ENCODE results near the gene CXCR6.

The CXCR6 gene

GRCh38 chr3:45968706-45969105 is 25.4 kb downstream of the CXCR6 start:
- Histone ChIP-seq H3K4me1 (ENCODE audit: control insufficient read depth, insufficient read depth, low read length, unreplicated experiment) (peaks cover 20% of the 10 kb centered on the region), H3K79me2 (ENCODE audit: control insufficient read depth, insufficient read depth, low read length, unreplicated experiment) (no peaks in the 10 kb centered on the region), H3K27ac (ENCODE audit: low read depth, low read length) (no peak overlapping the region), H3K4me3 (ENCODE audit: low read depth, low read length) (no peak overlapping the region), H3K36me3 (ENCODE audit: insufficient read depth, low read length) (peaks cover 16% of the 10 kb centered on the region), H3K27me3 (ENCODE audit: insufficient read depth, low read length) (no peaks in the 10 kb centered on the region), H2AFZ (ENCODE audit: low read length, unreplicated experiment) (no peak overlapping the region)

- no peak overlapping the region for H3K4me3 ChIP-seq (ENCODE audit: low read depth, low read length)
- H3K79me2 ChIP-seq (ENCODE audit: control insufficient read depth, insufficient read depth, low read length, unreplicated experiment): no peaks in the 10 kb centered on the region
- no peaks in the 10 kb centered on the region for H3K27me3 ChIP-seq (ENCODE audit: insufficient read depth, low read length)
- peaks cover 20% of the 10 kb centered on the region for H3K4me1 ChIP-seq (ENCODE audit: control insufficient read depth, insufficient read depth, low read length, unreplicated experiment)
- no peak overlapping the region for H3K27ac ChIP-seq (ENCODE audit: low read depth, low read length)
- H2AFZ ChIP-seq (ENCODE audit: low read length, unreplicated experiment): no peak overlapping the region
- H3K36me3 ChIP-seq (ENCODE audit: insufficient read depth, low read length): peaks cover 16% of the 10 kb centered on the region
Measured at GRCh38 chr3:45969116-45969515, 25.9 kb downstream of the CXCR6 start.

GRCh38 chr3:45969953-45970352 is 26.7 kb downstream of the CXCR6 start:
- Histone ChIP-seq H3K4me1 (ENCODE audit: control insufficient read depth, insufficient read depth, low read length, unreplicated experiment) (peaks cover 20% of the 10 kb centered on the region), H3K27ac (ENCODE audit: low read depth, low read length) (no peak overlapping the region), H3K36me3 (ENCODE audit: insufficient read depth, low read length) (peaks cover 16% of the 10 kb centered on the region), H2AFZ (ENCODE audit: low read length, unreplicated experiment) (no peak overlapping the region), H3K79me2 (ENCODE audit: control insufficient read depth, insufficient read depth, low read length, unreplicated experiment) (no peaks in the 10 kb centered on the region), H3K27me3 (ENCODE audit: insufficient read depth, low read length) (no peaks in the 10 kb centered on the region), H3K4me3 (ENCODE audit: low read depth, low read length) (no peak overlapping the region)

DNA sequence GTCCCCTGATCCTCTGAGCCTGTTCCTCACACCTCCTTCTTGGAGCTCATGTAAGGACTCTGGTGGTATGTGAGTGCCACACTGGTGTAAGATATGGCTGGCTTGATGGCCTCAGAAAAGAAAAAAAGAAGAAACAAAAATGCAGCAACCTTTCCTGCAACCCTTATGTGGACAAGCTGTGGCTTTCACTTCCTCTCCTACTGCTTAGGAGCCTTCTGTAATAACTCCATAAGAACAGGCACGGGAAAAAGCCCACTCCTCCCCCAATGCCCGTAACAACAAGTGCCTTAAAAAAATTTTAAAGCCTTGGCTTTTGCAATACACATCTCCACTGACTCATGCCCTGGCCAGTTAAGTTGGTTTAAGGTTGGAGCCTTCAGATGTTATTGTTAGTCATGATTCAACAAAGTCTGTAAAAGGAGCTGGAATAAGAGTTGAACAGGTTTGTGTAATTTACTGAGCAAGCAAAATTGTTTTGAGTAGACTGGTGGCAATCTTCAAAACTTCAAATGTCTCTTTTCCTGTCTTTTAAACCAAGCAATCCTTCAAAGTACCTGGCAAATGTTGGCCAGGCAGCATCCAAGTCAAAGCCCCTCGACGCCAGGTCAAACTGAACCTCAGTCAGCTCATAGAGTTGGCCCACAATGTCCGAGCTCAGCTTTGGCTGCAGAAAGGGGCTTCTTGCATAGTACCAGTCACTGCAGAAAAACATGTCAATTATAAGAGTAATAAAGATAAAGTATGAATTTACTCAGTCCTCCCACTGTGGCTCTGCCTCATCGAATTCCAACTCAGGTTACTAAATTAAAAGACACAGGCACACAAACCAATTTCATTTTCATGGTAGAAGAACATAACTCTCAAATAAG is 29.5 kb downstream of the CXCR6 start:
- Histone ChIP-seq H3K79me2 (ENCODE audit: control insufficient read depth, insufficient read depth, low read length, unreplicated experiment) (no peaks in the 10 kb centered on the region), H2AFZ (ENCODE audit: low read length, unreplicated experiment) (no peak overlapping the region), H3K27me3 (ENCODE audit: insufficient read depth, low read length) (no peaks in the 10 kb centered on the region), H3K27ac (ENCODE audit: low read depth, low read length) (peak overlapping the region; percentile 53), H3K4me3 (ENCODE audit: low read depth, low read length) (peak overlapping the region; percentile 28), H3K36me3 (ENCODE audit: insufficient read depth, low read length) (peaks cover 12% of the 10 kb centered on the region), H3K4me1 (ENCODE audit: control insufficient read depth, insufficient read depth, low read length, unreplicated experiment) (peaks cover 20% of the 10 kb centered on the region)

DNA sequence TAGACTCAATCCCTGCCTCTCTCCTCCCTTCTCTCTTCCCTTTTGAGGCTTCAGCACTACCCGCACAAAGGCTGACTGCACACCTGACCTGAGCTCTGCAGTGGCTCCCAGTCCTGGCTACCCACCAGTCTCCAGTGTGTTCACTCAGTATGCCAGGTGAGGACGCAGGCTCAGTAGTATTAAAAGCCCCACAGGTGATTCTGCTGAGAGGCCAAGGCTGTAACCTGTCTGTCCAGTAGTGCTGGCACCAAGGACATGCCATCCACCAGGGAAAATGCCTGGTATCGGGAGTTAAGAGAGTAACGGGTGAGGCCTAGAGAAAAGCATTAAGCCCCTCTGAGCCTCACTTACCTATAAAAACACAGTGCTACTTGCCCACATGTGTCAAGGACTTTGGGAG is 31.4 kb downstream of the CXCR6 start:
- Histone ChIP-seq H3K4me1 (ENCODE audit: control insufficient read depth, insufficient read depth, low read length, unreplicated experiment) (peaks cover 16% of the 10 kb centered on the region), H3K27me3 (ENCODE audit: insufficient read depth, low read length) (no peaks in the 10 kb centered on the region), H3K36me3 (ENCODE audit: insufficient read depth, low read length) (peaks cover 15% of the 10 kb centered on the region), H3K4me3 (ENCODE audit: low read depth, low read length) (no peak overlapping the region), H3K27ac (ENCODE audit: low read depth, low read length) (no peak overlapping the region), H2AFZ (ENCODE audit: low read length, unreplicated experiment) (no peak overlapping the region), H3K79me2 (ENCODE audit: control insufficient read depth, insufficient read depth, low read length, unreplicated experiment) (no peaks in the 10 kb centered on the region)

- H3K4me3 ChIP-seq (ENCODE audit: low read depth, low read length): no peak overlapping the region
- H3K4me1 ChIP-seq (ENCODE audit: control insufficient read depth, insufficient read depth, low read length, unreplicated experiment): peaks cover 21% of the 10 kb centered on the region
- H3K27me3 ChIP-seq (ENCODE audit: insufficient read depth, low read length): no peaks in the 10 kb centered on the region
- no peak overlapping the region for H2AFZ ChIP-seq (ENCODE audit: low read length, unreplicated experiment)
- H3K27ac ChIP-seq (ENCODE audit: low read depth, low read length): no peak overlapping the region
- peaks cover 14% of the 10 kb centered on the region for H3K36me3 ChIP-seq (ENCODE audit: insufficient read depth, low read length)
- no peaks in the 10 kb centered on the region for H3K79me2 ChIP-seq (ENCODE audit: control insufficient read depth, insufficient read depth, low read length, unreplicated experiment)
Measured at GRCh38 chr3:45975686-45976085, 32.4 kb downstream of the CXCR6 start.

GRCh38 chr3:45976191-45977091 is 33.2 kb downstream of the CXCR6 start:
- Histone ChIP-seq H3K36me3 (ENCODE audit: insufficient read depth, low read length) (peaks cover 14% of the 10 kb centered on the region), H3K27ac (ENCODE audit: low read depth, low read length) (no peak overlapping the region), H3K4me3 (ENCODE audit: low read depth, low read length) (no peak overlapping the region), H3K27me3 (ENCODE audit: insufficient read depth, low read length) (no peaks in the 10 kb centered on the region), H2AFZ (ENCODE audit: low read length, unreplicated experiment) (no peak overlapping the region), H3K79me2 (ENCODE audit: control insufficient read depth, insufficient read depth, low read length, unreplicated experiment) (no peaks in the 10 kb centered on the region), H3K4me1 (ENCODE audit: control insufficient read depth, insufficient read depth, low read length, unreplicated experiment) (peaks cover 28% of the 10 kb centered on the region)

GRCh38 chr3:45978006-45978761 is 34.9 kb downstream of the CXCR6 start:
- H3K4me1 ChIP-seq (ENCODE audit: control insufficient read depth, insufficient read depth, low read length, unreplicated experiment): peaks cover 23% of the 10 kb centered on the region
- H3K4me3 ChIP-seq (ENCODE audit: low read depth, low read length): no peak overlapping the region
- peaks cover 18% of the 10 kb centered on the region for H3K36me3 ChIP-seq (ENCODE audit: insufficient read depth, low read length)
- no peak overlapping the region for H2AFZ ChIP-seq (ENCODE audit: low read length, unreplicated experiment)
- H3K79me2 ChIP-seq (ENCODE audit: control insufficient read depth, insufficient read depth, low read length, unreplicated experiment): no peaks in the 10 kb centered on the region
- no peaks in the 10 kb centered on the region for H3K27me3 ChIP-seq (ENCODE audit: insufficient read depth, low read length)
- H3K27ac ChIP-seq (ENCODE audit: low read depth, low read length): no peak overlapping the region

- Histone ChIP-seq H3K36me3 (ENCODE audit: insufficient read depth, low read length) (peaks cover 22% of the 10 kb centered on the region), H3K27ac (ENCODE audit: low read depth, low read length) (no peak overlapping the region), H3K79me2 (ENCODE audit: control insufficient read depth, insufficient read depth, low read length, unreplicated experiment) (no peaks in the 10 kb centered on the region), H2AFZ (ENCODE audit: low read length, unreplicated experiment) (no peak overlapping the region), H3K27me3 (ENCODE audit: insufficient read depth, low read length) (no peaks in the 10 kb centered on the region), H3K4me3 (ENCODE audit: low read depth, low read length) (no peak overlapping the region), H3K4me1 (ENCODE audit: control insufficient read depth, insufficient read depth, low read length, unreplicated experiment) (peaks cover 18% of the 10 kb centered on the region)
Measured at GRCh38 chr3:45979378-45979777, 36.1 kb downstream of the CXCR6 start.

DNA sequence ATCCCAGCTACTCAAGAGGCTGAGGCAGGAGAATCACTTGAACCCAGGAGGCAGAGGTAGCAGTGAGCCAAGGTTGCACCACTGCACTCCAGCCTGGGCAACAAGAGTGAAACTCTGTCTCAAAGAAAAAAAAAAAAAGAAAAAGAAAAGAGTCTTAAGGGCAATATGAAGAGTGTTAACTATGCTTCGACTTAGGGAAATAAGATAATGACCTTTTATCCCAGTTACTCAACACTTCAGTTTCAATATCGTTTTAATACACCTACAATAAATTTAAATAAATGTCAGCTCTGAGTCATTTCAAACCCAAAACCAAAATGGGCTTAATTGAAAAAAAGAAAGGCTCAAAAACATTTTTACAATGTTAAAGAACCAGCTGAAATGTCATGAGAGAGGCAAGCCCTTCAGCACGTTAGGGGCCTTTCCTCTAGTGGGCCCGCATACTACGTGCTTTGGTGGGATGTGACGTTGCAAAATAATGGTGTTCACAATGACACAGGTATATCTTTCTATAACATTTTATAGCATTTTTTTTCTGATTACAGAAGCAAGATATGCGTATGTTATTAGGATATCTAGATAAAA is 37.1 kb downstream of the CXCR6 start:
- no peak overlapping the region for H2AFZ ChIP-seq (ENCODE audit: low read length, unreplicated experiment)
- H3K79me2 ChIP-seq (ENCODE audit: control insufficient read depth, insufficient read depth, low read length, unreplicated experiment): peaks cover 6% of the 10 kb centered on the region
- 0 out of 2 replicates have a peak overlapping the region, but pooled peaks have one; percentile 38 for H3K27ac ChIP-seq (ENCODE audit: low read depth, low read length)
- no peaks in the 10 kb centered on the region for H3K27me3 ChIP-seq (ENCODE audit: insufficient read depth, low read length)
- H3K36me3 ChIP-seq (ENCODE audit: insufficient read depth, low read length): peaks cover 22% of the 10 kb centered on the region
- peaks cover 18% of the 10 kb centered on the region for H3K4me1 ChIP-seq (ENCODE audit: control insufficient read depth, insufficient read depth, low read length, unreplicated experiment)
- no peak overlapping the region for H3K4me3 ChIP-seq (ENCODE audit: low read depth, low read length)
